GM19463 (cell line): Measurements from ENCODE around the gene APOL3.
"Not testable (repeated sequence)": the region's sequence is repeated elsewhere in the genome, so short reads cannot be mapped to it uniquely, and the experiment has no call there.

Source experiments
- ATAC-seq: cut with Tn5 transposase; IDR thresholded peaks from one replicate; pipeline ENCODE4 v1.9.1; 2021; ENCODE audit warnings: mild to moderate bottlenecking, moderate library complexity; ENCODE audit not compliant: unreplicated experiment

APOL3 gene

DNA sequence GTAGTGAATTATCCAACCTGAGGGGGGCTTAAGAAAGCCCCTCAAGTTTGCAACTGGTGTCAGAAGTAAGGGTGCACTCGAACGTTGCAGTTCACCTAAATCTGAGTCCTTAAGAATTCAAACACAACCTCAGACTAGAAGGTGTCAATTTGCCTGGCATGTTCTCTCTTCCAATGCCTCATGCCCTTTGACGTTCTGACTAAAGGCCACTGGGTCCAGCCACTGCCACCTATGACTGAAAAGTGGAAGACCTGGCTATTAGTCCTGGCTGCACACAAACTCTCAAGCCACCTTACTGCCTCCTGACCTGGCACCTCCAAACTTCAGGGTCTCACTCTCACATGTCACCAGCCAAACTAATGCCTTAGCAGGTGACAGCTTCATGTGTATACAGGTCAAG is 33.0 kb upstream of the APOL3 start:
- ATAC-seq: no peak

DNA sequence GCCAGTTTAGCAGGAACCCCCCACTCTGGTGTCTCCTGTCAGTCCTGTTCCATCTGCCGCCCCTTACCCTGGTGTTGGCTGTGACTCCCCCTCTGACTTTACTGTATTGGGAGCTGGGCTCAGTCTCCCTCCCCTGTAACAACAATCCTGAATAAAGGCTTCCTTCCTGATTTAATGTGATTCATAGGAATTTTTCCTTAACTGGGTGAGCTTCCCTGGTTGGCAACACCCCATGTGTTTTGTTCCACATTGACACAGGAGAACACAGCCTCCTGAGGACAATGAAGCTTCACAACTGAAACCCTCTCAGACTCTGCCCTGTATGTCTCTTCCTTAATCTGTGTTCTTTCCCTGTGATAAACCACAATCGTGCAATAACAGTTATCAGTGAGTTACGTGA is 32.6 kb upstream of the APOL3 start:
- no peak for ATAC-seq

- no peak for ATAC-seq
These were observed 32.0 kb upstream of the APOL3 start for GRCh38 chr22:36192542-36192941.

GRCh38 chr22:36191106-36191836 is 30.7 kb upstream of the APOL3 start:
- ATAC-seq: no peak

DNA sequence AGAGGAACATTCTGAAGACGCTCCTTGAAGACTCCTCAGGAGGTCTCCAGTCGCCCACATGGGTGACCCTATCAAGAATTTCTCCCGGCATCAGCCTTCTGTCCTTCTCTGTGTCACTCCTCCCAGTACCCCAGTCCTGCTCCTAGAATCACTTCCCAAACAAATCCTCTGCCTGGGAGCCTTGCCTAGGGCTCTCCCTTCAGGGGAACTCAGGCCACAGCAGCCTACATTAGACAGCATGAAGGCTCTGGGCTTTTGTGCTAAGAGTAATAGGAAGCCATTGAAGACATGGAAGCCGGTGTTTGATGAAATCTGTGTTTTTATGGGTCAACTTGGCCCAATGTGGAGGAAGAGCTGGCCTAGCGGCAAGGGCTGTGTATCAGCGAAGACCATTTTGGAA is 27.3 kb upstream of the APOL3 start:
- not testable (repeated sequence) for ATAC-seq

DNA sequence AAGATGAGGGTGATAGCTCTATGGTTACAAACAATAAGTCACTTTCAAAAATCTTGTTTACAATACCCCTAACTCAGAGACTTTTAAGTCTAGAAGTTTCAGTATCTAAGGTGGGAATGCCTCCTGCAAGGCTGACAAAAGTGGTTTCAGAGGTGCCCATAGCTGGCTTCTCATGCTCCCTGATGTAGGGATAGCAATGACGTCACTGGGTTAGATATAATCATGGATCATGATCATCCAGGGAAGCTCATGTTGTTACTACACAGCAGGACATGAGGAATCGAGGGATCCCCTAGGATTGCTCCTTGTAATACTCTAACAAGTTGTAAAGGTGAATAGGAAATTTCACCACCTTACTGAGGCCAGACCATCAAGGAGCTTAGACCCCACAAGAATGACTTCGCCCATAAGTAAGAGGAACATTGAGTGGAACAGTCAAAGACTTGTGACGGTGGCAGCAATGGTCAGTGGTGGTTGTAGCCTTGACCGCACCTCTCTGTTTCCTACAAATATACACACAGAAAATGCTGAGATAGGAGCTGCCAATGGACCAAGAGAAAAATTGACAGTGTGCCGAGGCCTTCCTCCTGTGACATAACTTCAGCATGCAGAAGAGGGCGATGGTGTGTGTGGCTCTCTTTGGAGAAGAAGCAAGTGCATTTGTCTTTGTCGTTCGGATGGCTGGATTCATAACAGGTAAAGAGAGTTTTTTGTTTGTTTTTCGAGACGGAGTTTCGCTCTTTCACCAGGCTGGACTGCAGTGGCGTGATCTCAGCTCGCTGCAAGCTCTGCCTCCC is 25.5 kb upstream of the APOL3 start:
- ATAC-seq: no peak

GRCh38 chr22:36184433-36185025 is 24.0 kb upstream of the APOL3 start:
- ATAC-seq: no peak

GRCh38 chr22:36183446-36183845 is 22.9 kb upstream of the APOL3 start:
- no peak for ATAC-seq

DNA sequence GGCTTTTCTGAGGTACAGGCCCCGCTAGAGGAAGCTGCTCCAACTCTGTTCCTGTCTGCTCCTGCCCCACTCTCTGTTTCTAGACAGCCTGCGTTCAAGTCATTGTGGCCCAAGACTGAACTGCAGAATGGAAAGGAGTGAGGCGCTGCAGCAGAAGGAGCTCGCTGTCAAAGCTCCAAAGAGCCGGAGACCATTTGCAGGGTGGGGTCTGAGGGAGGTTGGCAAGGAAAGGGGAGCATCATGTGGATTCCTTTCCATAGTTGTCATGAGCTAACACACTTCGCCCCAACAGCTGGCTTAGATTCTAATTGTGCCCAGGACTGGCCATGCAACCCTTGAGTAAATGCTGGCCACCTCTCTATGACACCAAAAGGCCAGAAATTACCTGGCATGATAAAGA is 22.3 kb upstream of the APOL3 start:
- ATAC-seq: no peak

DNA sequence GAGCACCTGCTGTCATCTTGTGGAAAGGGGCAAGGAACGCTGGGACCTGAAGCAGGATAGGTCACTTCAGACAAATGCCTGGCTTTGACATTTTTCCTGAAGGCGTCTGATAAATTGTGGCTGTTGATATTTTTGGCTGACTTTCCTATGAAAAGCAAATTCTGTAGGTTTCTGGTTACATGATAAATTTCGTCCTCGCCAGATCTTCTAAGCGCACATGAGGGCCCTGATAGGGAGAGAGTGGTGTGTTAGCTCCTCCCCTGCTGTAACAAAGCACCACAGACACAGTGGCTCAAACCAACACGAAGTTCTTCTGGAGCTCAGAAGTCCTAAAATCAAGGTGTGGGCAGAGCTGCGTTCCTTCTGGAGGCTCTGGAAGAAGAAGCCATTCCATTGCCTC is 21.5 kb upstream of the APOL3 start:
- no peak for ATAC-seq

DNA sequence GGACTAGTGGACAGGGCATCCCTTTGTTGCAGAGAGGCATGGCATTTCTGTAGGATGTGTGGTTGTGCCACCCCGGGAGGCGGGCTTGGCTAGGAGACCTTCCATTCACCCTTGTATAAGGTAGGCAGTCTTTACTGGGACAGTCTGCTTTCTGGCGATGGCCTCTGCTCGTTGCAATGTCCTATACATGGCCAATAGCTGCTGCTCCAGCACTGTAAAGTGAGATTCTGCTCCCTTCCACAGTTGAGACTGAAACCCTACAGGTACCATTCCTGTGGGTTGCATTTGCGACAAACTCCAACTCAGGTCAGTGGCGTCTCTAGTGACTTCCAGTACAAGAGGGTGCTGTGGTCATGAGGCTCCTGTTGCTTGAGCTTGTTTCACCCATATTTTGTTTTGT is 20.4 kb upstream of the APOL3 start:
- ATAC-seq: no peak

DNA sequence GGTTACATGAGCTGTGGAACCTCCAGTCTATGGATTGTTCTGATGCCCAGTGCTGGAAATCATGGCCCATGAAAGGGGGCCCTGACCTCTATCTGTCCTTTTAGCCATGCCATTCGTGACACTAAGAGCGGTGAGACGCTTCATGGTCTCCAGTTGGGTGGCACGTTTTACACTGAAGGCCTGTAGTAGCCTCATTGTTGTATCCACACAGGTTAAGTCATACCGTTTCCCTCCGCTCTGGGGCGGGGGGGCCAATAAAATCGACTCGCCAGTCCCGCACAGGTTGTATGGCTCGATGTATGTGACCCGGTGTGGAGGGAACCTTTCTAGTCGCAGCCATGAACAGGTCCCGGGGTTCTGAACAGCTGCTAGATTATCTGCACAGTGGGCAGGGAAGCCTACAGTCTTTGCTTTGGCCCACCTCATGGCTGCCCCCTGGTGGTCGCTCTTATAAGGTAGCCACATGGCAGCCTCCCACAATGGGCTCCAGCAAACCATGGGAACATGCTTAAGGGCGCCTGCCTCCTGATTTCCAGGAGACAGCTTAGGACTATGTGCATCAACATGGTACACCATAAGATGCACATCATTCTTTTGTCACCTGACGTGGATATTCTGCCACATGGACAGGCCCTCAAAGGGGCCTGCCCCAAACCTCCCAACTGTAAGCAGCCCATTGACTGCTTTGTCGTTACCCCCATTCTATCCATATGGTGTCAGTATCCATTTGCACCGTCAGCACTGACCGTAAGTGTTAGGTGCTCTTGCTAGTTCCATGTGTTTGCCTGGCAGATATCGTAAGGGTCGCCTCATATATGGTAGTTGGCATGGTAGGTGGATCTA is 19.7 kb upstream of the APOL3 start:
- ATAC-seq: no peak

- no peak for ATAC-seq
These were observed 16.6 kb upstream of the APOL3 start for GRCh38 chr22:36177160-36177559.

DNA sequence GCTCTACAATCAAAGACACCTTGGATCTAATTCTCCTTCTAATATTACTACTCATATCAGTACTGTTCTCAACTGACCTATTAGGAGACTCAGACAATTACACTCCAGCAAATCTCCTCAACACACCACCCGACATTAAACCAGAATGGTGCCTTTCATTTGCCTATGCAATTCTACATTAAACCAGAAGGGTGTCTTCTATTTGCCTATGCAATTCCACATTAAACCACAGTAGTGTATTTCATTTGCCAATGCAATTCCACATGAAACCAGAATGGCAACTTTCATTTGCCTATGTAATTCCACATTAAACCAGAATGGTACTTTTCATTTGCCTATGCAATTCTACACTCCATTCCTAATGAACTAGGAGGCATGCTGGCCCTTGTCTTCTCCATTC is 15.3 kb upstream of the APOL3 start:
- no peak for ATAC-seq

- ATAC-seq: no peak
These were observed 11.4 kb upstream of the APOL3 start for GRCh38 chr22:36171941-36172340.

DNA sequence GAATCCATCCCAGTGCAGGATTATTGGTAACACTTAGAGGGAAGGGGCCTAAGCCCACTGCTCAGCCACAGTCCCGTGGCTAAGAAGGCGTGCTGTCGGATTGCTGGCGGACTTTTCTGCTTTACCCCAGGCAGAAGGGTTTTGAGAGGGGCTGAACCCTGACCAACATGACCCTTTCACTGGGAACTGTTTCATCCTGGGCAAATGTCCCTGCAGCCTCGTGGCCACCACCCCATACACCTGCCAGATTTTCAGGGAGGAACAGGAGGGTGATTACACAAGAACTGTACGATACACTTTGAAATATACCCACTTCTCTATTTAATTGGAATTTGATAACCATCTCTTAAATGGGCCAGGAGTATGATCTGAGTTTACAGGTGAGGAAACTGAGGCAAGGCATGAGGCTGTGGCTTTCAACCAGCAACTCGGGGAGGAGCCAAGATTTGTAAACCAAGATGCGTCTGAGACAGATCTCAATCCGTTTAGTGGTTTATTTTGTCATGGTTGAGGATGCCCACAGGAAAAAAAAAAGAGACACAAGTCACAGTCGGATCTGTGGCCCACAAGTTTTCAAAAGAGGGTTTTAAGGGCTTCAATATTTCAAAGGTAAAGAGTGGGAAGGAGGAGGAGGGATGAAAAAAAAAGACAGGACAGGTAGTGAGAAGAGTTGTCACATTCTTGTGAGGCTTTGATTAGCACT is 6.1 kb upstream of the APOL3 start:
- no peak for ATAC-seq

- ATAC-seq: no peak
These were observed 5.5 kb upstream of the APOL3 start for GRCh38 chr22:36166086-36166485.

DNA sequence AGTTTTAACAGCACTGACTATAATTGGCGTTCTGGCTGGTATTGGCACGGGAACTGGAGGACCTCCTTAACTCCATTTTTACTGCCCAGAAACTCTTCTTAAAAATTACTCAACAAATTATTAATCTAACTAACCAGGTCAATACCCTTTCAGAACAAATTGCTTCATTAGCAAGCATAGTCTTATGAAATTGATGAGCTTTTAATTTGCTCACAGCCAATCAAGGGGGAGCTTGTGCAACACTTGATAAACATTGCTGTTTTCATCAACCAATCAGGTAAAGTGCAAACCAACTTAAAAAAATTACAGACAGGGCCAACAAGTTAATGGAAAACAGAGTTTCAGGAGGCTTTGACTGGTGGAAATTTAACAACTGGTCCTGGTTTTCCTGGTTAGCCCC is 4.6 kb upstream of the APOL3 start:
- no peak for ATAC-seq

DNA sequence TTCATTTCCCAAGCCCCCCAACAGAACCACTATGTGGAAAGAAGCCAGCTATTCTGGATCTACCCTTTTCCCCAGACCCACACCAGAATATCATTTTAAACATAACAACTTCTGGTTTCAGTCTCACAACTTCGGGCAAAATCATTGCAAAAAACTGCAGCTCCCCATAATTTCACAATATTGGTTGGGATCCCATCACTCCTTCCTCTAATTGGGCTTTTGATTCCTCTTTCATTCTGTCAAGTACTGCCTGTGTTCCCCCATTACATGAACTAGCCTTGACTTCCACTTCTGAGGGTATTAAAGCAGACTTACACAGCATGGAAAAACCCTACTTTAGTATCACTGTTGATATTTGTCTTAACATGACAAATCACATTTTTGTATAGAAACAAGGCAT is 4.1 kb upstream of the APOL3 start:
- ATAC-seq: no peak

DNA sequence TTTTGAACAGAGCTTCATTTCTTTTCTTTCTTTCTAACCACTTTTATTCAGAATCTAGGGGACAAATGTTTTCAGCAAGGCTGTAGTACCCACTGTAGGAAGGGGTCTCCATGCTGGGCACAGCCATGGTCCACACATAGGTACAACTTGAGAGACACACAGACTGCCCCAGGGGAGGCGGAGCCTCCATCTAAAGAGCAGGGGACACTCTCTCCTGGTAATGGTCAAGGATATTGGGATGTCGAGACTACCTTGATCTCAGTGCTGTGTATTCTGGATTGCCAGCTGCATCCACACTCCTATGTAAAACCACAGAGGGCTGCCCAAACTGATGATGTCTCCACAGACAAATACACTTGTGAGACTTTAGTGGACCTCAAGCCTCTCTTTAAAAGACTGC is 2.9 kb upstream of the APOL3 start:
- ATAC-seq: no peak
